Lower leg skin (tissue), 4 donors: ENCODE data around the gene SLC6A5. TPM values are rescaled to one million over a fixed set of nuclear protein-coding genes. Genes with fewer than 3 reads are reported as not detected.

Source experiments
- DNase-seq, 2 donors: peaks; one replicate each; pipeline ENCODE4 v3.0.0-alpha.2; 2019; ENCODE audit warnings: low spot score in 2 of 2
- H3K4me3 ChIP-seq: fragments of 200-600 bp; sonication (generic); 2 replicates; pipeline ENCODE4 v1.5.1; 2017; ENCODE audit warnings: mild to moderate bottlenecking, low read depth; ENCODE audit not compliant: poor library complexity, severe bottlenecking
- POLR2A ChIP-seq, 2 donors: fragments of 450-650 bp; IDR thresholded peaks; one replicate each; pipeline ENCODE4 v1.6.1; 2016 to 2017; ENCODE audit warnings: antibody characterized with exemption in 2 of 2, mild to moderate bottlenecking in 1 of 2, moderate library complexity in 1 of 2
- WGBS, 2 donors: methylation state at CpG; one replicate each; pipeline ENCODE4 v1.1.5; 2018; 5-methylcytosine and 5-hydroxymethylcytosine counted together
- intact Hi-C: fragments of 100-400 bp; cut with DNase I; formaldehyde crosslinking; loops from one replicate; pipeline ENCODE4 v1.15.0; 2023; ENCODE audit warnings: low total_unique reads
- total RNA-seq, 4 donors: library from RNA; depleted of rRNA; stranded (reverse); fragments of >200 nt; gene quantifications; one replicate each; pipeline ENCODE4 v1.1.0, GENCODE V29; 2016
- TF ChIP-seq, protein P1 (sequence below), 3 donors: fragments of 450-650 bp; IDR thresholded peaks; one replicate each; pipeline ENCODE4 v1.5.1; 2016; ENCODE audit warnings: antibody characterized with exemption in 3 of 3, mild to moderate bottlenecking in 3 of 3, moderate library complexity in 2 of 3

The SLC6A5 gene
- total RNA-seq, 4 donors from 2014 or later = not detected

GRCh38 chr11:20598492-20598891 lies 916 bp upstream of the SLC6A5 start:
- no peak for TF ChIP-seq POLR2A (IDR thresholded peaks at IDR 0.05)
- TF ChIP-seq, protein P1, sequence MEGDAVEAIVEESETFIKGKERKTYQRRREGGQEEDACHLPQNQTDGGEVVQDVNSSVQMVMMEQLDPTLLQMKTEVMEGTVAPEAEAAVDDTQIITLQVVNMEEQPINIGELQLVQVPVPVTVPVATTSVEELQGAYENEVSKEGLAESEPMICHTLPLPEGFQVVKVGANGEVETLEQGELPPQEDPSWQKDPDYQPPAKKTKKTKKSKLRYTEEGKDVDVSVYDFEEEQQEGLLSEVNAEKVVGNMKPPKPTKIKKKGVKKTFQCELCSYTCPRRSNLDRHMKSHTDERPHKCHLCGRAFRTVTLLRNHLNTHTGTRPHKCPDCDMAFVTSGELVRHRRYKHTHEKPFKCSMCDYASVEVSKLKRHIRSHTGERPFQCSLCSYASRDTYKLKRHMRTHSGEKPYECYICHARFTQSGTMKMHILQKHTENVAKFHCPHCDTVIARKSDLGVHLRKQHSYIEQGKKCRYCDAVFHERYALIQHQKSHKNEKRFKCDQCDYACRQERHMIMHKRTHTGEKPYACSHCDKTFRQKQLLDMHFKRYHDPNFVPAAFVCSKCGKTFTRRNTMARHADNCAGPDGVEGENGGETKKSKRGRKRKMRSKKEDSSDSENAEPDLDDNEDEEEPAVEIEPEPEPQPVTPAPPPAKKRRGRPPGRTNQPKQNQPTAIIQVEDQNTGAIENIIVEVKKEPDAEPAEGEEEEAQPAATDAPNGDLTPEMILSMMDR (IDR thresholded peaks at IDR 0.05) = no peak
- WGBS, 2 donors = 5 to 10% methylated on average over 11 of the region's 11 CpGs
- intact Hi-C loops = no loop called here
- no peak overlapping the region for H3K4me3 ChIP-seq
- DNase-seq = peak in 1 of 2 donors; percentile 62

DNA sequence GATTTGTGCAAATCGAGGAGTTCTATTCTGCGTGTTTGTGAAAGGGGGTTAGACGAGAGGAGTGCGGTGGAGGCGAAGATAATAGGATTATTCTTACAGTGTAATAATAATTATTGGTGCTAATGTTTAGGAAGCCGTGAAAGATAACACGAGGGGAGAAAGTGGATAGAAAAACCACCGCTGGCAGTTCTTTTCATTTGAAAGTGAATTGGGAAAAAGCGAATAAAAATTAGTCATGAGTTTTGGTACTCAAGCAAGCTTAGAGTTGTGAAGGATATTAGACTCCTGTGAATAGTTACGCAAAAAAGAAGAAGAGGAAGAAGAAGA lies 575 bp downstream of the SLC6A5 start:
- no peak for TF ChIP-seq POLR2A (IDR thresholded peaks at IDR 0.05)
- TF ChIP-seq, protein P1 (IDR thresholded peaks at IDR 0.05) = no peak
- no peak for DNase-seq
- intact Hi-C loops = no loop called here
- 16 to 24% methylated on average over 10 of the region's 10 CpGs for WGBS, 2 donors
- no peak overlapping the region for H3K4me3 ChIP-seq

DNA sequence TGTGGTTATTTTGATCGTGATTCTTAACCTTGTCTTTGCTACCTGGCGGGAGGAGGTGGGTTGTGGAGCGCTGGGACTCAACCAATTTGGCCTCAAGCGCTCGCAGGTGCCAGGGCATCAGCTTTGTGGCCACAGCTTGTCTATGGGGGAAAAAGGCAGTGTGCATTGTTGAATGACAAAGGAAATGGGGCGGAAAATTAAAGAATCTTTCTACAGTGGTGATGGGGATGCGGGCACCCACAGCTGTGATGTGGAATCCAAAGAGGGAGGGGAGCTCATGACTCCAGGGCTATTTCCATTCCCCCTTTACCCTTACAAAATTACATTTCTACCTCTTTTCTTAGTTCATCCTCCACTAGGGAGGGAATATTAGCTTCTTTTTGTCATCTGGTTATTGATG lies 1.1 kb downstream of the SLC6A5 start:
- no peak overlapping the region for H3K4me3 ChIP-seq
- no peak for TF ChIP-seq POLR2A (IDR thresholded peaks at IDR 0.05)
- TF ChIP-seq, protein P1 (IDR thresholded peaks at IDR 0.05) = no peak
- intact Hi-C loops = no loop called here
- WGBS, 2 donors = 13 to 15% methylated on average over 7 of the region's 7 CpGs
- DNase-seq = no peak

DNA sequence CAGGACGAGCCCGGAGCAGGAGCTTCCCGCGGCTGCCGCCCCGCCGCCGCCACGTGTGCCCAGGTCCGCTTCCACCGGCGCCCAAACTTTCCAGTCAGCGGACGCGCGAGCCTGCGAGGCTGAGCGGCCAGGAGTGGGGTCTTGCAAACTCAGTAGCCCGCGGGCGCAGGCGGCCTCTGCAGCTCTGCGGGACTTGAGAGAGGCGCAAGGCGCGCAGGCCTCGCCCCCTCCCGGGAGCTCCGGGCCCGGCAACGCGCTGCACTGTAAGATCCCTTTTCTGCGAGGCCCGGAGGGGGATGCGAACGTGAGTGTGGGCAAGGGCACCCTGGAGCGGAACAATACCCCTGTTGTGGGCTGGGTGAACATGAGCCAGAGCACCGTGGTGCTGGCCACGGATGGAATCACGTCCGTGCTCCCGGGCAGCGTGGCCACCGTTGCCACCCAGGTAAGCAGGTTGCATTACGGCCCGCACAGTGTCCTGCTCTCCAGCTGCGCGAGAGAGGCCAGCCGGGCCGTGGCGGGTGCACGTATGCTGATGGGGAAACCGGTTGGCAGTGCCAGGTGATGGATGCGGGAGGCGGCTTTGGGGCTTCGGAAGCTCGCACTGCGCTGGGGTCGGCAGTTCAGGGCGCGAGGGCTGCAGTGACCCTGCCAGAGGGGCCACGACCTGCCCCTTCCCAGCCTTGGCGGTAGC lies 2.0 kb downstream of the SLC6A5 start:
- TF ChIP-seq, protein P1 (IDR thresholded peaks at IDR 0.05) = no peak
- TF ChIP-seq POLR2A (IDR thresholded peaks at IDR 0.05) = no peak
- WGBS, 2 donors = 3 to 6% methylated on average over 37 to 41 of the region's 63 CpGs
- intact Hi-C loops = no loop called here
- no peak overlapping the region for H3K4me3 ChIP-seq
- no peak for DNase-seq

- TF ChIP-seq, protein P1 (IDR thresholded peaks at IDR 0.05) = no peak
- intact Hi-C loops = no loop called here
- WGBS, 2 donors = 8 to 23% methylated on average over 25 of the region's 25 CpGs
Measured at GRCh38 chr11:20604295-20604803, 4.9 kb downstream of the SLC6A5 start.

More at GRCh38 chr11:20604295-20604803, 4.9 kb downstream of the SLC6A5 start:
- H3K4me3 ChIP-seq = no peak overlapping the region
- no peak for DNase-seq
